Gastroesophageal sphincter (tissue), 3 donors: ENCODE results near the gene SLC15A3.

Experiments used
- POLR2A ChIP-seq, 2 donors: fragments of 450-650 bp; IDR thresholded peaks; one replicate each; pipeline ENCODE4 v1.6.1; 2017; ENCODE audit warnings: antibody characterized with exemption in 2 of 2, mild to moderate bottlenecking in 2 of 2, moderate library complexity in 1 of 2
- POLR2AphosphoS5 ChIP-seq: sonication (generic); formaldehyde crosslinking; IDR thresholded peaks from one replicate; pipeline ENCODE4 v1.6.1; 2017; ENCODE audit warnings: antibody characterized with exemption
- TF ChIP-seq, protein P1 (sequence below), 4 experiments: fragments of 200-600 bp in 2 of 4; fragments of 450-650 bp in 2 of 4; sonication (generic) in 1 of 4; IDR thresholded peaks; one replicate each; pipeline ENCODE4 v1.5.1; 2017 to 2019; ENCODE audit warnings: antibody characterized with exemption in 4 of 4, mild to moderate bottlenecking in 2 of 4, moderate library complexity in 2 of 4

DNA sequence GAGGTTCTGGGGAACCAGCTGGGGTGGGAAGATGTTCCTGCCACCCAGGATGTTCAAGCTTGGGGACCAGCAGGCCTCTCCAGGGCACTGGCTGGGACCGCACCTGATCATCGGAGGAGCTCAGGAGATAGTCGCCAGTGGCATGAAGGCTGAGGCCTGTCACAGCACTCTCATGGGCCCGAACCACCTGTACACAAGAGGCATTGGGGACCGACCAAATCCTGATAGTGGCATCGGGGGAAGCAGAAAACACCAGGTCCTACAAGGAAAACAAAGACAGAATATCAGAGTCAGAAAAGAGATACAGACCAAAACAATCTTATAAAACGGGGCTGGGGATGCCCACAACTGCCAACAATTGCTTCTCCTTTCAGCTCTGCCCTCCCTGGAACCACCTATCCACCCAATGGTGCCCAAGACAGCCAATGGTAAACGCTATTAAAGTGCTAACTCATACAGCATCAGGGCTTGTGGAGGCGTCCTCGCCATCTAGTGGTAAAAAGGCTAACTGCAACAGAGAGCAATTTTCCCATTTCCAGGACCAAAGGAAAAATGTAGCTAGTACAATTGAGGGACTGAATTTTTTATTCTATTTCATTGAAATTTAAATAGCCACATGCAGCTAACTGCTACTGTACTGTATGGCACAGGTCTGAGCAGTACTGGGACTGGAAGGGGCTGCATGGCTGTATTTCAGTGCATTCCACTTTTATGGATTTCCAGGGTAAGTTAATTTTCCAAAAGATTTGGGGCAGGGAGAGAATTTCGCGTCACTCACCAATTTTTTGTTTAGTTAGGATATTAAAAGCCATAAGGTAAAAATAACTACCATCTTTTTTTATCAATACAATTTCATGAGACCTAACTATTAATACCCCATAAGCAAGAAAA, 52.7 kb downstream of the SLC15A3 start:
- TF ChIP-seq, protein P1, sequence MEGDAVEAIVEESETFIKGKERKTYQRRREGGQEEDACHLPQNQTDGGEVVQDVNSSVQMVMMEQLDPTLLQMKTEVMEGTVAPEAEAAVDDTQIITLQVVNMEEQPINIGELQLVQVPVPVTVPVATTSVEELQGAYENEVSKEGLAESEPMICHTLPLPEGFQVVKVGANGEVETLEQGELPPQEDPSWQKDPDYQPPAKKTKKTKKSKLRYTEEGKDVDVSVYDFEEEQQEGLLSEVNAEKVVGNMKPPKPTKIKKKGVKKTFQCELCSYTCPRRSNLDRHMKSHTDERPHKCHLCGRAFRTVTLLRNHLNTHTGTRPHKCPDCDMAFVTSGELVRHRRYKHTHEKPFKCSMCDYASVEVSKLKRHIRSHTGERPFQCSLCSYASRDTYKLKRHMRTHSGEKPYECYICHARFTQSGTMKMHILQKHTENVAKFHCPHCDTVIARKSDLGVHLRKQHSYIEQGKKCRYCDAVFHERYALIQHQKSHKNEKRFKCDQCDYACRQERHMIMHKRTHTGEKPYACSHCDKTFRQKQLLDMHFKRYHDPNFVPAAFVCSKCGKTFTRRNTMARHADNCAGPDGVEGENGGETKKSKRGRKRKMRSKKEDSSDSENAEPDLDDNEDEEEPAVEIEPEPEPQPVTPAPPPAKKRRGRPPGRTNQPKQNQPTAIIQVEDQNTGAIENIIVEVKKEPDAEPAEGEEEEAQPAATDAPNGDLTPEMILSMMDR (IDR thresholded peaks at IDR 0.05) = peak; percentile 89 to 97 (median 92)
- TF ChIP-seq POLR2A (IDR thresholded peaks at IDR 0.05) (no peak), POLR2AphosphoS5 (no peak)
